Lower lobe of right lung (tissue), 2 donors: ENCODE data around the gene RAPGEF6. TPM values are rescaled to one million over a fixed set of nuclear protein-coding genes. Genes with fewer than 3 reads are reported as not detected.

ENCODE experiments used
- ATAC-seq, 2 donors: fragments of 200-7000 bp; cut with Tn5 transposase; one replicate each; pipeline ENCODE4 v1.9.1; 2020 to 2022; ENCODE audit warnings: mild to moderate bottlenecking in 2 of 2, moderate library complexity in 2 of 2
- DNase-seq: peaks from one replicate; pipeline ENCODE4 v3.0.0-alpha.2; 2020
- H3K27ac ChIP-seq: fragments of 200-600 bp; one replicate; pipeline ENCODE4 v1.8.0; 2022
- H3K27me3 ChIP-seq: fragments of 200-600 bp; one replicate; pipeline ENCODE4 v1.8.0; 2022; ENCODE audit warnings: low read depth
- H3K36me3 ChIP-seq: fragments of 200-600 bp; one replicate; pipeline ENCODE4 v1.8.0; 2022; ENCODE audit warnings: mild to moderate bottlenecking
- H3K4me1 ChIP-seq: fragments of 200-600 bp; one replicate; pipeline ENCODE4 v1.8.0; 2022
- H3K4me3 ChIP-seq: fragments of 200-600 bp; one replicate; pipeline ENCODE4 v1.8.0; 2022; ENCODE audit warnings: mild to moderate bottlenecking
- H3K9me3 ChIP-seq: fragments of 200-600 bp; one replicate; pipeline ENCODE4 v1.8.0; 2022
- intact Hi-C: fragments of 100-400 bp; cut with DNase I; formaldehyde crosslinking; loops from one replicate; pipeline ENCODE4 v1.11.0; 2022
- total RNA-seq: library from RNA; stranded (reverse); fragmentation: NEBNext Ultra II Directional; extraction: Animal tissue kit (Norgen Biotek cat#: 25700); gene quantifications from one replicate; pipeline ENCODE4 v1.2.1, GENCODE V29; 2021
- TF ChIP-seq, protein P1 (sequence below): fragments of 200-600 bp; IDR thresholded peaks from one replicate; pipeline ENCODE4 v1.8.0; 2022; ENCODE audit warnings: antibody characterized with exemption, mild to moderate bottlenecking
- donor health status: DM: no; HTN: yes; CAD: no; lungs with severe emphysema.

Gene RAPGEF6
- total RNA-seq, 1 donor from 2014 or later = 21.7 TPM

DNA sequence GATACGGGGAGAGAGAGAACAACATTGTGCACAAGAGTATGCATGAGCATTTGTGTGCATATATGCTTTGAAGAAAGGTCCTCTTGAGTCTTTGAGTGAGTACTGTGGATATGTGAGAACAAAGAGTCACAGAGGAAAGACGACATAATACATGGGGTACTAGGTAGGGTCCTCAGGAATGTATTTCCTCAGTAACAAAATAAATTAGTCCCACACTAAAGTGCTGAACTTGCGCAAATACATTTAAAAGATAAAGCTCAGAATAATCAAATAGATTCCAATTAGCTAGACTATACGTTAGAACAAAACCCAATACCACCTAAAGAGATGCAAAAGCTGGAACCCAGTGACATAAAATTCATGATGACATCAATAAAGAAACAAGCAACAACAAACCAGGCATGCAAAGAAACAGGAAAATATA lies 70.8 kb downstream of the RAPGEF6 start:
- TF ChIP-seq, protein P1, sequence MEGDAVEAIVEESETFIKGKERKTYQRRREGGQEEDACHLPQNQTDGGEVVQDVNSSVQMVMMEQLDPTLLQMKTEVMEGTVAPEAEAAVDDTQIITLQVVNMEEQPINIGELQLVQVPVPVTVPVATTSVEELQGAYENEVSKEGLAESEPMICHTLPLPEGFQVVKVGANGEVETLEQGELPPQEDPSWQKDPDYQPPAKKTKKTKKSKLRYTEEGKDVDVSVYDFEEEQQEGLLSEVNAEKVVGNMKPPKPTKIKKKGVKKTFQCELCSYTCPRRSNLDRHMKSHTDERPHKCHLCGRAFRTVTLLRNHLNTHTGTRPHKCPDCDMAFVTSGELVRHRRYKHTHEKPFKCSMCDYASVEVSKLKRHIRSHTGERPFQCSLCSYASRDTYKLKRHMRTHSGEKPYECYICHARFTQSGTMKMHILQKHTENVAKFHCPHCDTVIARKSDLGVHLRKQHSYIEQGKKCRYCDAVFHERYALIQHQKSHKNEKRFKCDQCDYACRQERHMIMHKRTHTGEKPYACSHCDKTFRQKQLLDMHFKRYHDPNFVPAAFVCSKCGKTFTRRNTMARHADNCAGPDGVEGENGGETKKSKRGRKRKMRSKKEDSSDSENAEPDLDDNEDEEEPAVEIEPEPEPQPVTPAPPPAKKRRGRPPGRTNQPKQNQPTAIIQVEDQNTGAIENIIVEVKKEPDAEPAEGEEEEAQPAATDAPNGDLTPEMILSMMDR = no peak
- Histone ChIP-seq H3K9me3 (no peaks in the 10 kb centered on the region), H3K36me3 (peaks cover 6% of the 10 kb centered on the region), H3K27me3 (no peaks in the 10 kb centered on the region), H3K4me1 (no peaks in the 10 kb centered on the region), H3K4me3 (no peak overlapping the region), H3K27ac (no peak overlapping the region)
- DNase-seq (no peak), ATAC-seq (no peak)
- intact Hi-C loops = no loop called here

DNA sequence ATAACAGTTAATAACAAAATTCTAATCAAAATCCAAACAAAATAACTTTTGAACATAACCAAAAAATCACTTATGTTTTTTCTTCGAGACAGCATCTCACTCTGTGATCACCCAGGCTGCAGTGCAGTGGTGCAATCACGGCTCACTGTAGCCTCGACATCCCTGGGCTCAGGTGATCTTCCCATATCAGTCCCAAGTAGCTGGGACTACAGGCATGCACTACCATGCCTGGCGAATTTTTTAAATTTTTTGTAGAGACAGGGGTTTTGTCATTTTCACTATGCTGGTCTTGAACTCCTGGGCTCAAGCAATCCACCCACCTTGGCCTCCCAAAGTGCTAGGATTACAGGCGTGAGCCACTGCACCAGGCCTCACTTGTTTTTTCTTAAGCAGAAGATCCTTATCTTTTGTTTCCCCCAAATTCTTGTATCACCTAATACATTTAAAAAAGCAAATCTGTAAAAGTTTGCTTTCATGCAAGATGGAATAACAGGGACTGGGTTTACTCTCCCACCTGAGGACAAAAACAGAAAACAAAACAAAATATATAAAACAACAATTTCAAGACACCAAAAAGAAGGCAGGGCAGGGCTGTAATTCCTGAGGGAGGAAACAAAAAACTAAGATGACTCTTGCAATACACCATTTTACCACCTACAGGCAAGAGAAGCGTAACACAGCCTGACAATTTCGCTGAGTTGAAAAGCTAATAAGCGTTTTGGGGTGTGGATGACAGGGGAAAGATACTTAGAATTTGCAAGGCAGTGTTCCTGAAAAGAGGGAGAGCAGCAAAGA lies 71.4 kb downstream of the RAPGEF6 start:
- intact Hi-C loops = no loop called here
- Histone ChIP-seq H3K4me1 (no peaks in the 10 kb centered on the region), H3K27ac (no peak overlapping the region), H3K9me3 (no peaks in the 10 kb centered on the region), H3K27me3 (no peaks in the 10 kb centered on the region), H3K4me3 (no peak overlapping the region), H3K36me3 (peaks cover 9% of the 10 kb centered on the region)
- ATAC-seq = no peak
- DNase-seq = no peak
- TF ChIP-seq, protein P1 = no peak

DNA sequence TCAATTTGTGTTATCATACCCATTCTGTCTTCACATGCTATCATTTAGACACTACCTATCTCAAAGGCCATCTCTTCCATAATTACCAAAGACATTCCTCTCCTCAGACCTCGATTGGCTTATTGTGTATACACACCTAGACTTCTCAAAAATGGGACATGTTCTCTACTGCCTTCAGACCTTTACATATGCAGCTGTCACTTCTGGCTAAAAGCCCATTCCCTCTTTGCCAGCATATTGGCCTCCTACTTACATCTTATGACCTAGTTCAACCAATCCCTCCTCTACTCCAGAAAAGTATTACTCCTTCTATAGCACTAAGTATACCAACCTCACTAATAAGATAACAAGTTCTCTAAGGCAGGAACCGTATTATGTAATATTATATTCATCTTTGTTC lies 84.4 kb downstream of the RAPGEF6 start:
- TF ChIP-seq, protein P1 = no peak
- intact Hi-C loops = no loop called here
- Histone ChIP-seq H3K4me1 (no peaks in the 10 kb centered on the region), H3K27ac (no peak overlapping the region), H3K27me3 (no peaks in the 10 kb centered on the region), H3K36me3 (no peaks in the 10 kb centered on the region), H3K4me3 (no peak overlapping the region), H3K9me3 (no peaks in the 10 kb centered on the region)
- DNase-seq (no peak), ATAC-seq (no peak)

DNA sequence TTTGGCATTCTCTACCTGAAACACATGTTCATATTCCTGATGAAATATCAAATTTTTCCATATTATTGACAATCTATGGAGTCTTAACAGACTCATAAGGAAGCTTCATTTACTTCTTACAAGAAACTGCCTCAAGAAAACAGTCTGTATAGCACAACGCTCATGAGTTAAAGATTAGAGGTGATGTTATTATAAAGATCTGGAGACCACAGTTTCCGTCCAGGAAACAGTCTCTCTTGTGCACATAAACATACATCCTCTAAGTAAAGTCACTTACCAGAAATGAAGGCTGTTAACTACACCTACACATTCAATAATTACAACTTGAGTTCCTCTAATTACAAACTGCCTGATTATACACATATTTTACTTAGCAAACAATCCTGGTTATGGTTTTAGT lies 86.9 kb downstream of the RAPGEF6 start:
- H3K36me3 ChIP-seq = no peaks in the 10 kb centered on the region
- H3K9me3 ChIP-seq = no peaks in the 10 kb centered on the region
- TF ChIP-seq, protein P1 = no peak
- H3K4me3 ChIP-seq = peak overlapping the region; percentile 24
- H3K27me3 ChIP-seq = no peaks in the 10 kb centered on the region
- no peaks in the 10 kb centered on the region for H3K4me1 ChIP-seq
- DNase-seq = no peak
- no peak for ATAC-seq
- intact Hi-C loops = no loop called here
- no peak overlapping the region for H3K27ac ChIP-seq

DNA sequence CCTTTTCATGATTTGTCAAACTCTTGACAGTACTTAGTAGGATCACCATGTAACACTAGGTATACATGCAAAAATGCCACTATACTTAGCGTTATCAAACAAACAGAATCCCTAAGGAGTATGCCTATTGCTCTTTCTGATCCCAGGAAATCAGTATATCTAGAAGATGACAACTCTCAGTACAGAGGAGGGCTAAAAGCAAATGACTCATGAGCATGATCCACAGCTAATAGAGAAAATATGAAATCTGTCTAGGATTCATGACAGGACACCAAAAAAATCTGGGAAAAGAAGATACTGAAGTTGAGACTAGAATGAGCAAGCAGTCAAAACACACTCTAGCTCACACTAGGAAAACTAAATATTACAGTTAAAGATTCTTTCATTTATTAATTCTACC lies 89.2 kb downstream of the RAPGEF6 start:
- no peak overlapping the region for H3K4me3 ChIP-seq
- intact Hi-C loops = no loop called here

More for the DNA sequence above, 89.2 kb downstream of the RAPGEF6 start:
- Histone ChIP-seq H3K27ac (no peak overlapping the region), H3K36me3 (no peaks in the 10 kb centered on the region), H3K9me3 (no peaks in the 10 kb centered on the region), H3K27me3 (no peaks in the 10 kb centered on the region), H3K4me1 (no peaks in the 10 kb centered on the region)
- ATAC-seq (no peak), DNase-seq (no peak)
- TF ChIP-seq, protein P1 = no peak
